HG02840 (cell line): Measurements from ENCODE around the gene KRT7.
"Not testable (repeated sequence)": the region's sequence is repeated elsewhere in the genome, so short reads cannot be mapped to it uniquely, and the experiment has no call there.

Experiments used
- ATAC-seq: cut with Tn5 transposase; IDR thresholded peaks from one replicate; pipeline ENCODE4 v1.9.1; 2021; ENCODE audit warnings: mild to moderate bottlenecking, moderate library complexity, moderate number of reproducible peaks; ENCODE audit not compliant: unreplicated experiment, low FRiP score

KRT7 gene

GRCh38 chr12:52253391-52254179, 20.5 kb downstream of the KRT7 start:
- ATAC-seq, result no peak

GRCh38 chr12:52254180-52254964, 21.3 kb downstream of the KRT7 start:
- ATAC-seq, result no peak

- no peak for ATAC-seq
Observed at GRCh38 chr12:52254965-52255751, 22.1 kb downstream of the KRT7 start.

- no peak for ATAC-seq
Observed at GRCh38 chr12:52255926-52256583, 23.0 kb downstream of the KRT7 start.

GRCh38 chr12:52256584-52256935, 23.5 kb downstream of the KRT7 start:
- no peak for ATAC-seq

GRCh38 chr12:52257074-52257551, 24.1 kb downstream of the KRT7 start:
- ATAC-seq, result no peak

- not testable (repeated sequence) for ATAC-seq
Observed at GRCh38 chr12:52257922-52258321, 24.9 kb downstream of the KRT7 start.

GRCh38 chr12:52258335-52258901, 25.4 kb downstream of the KRT7 start:
- ATAC-seq, result no peak

- ATAC-seq, result no peak
Observed at GRCh38 chr12:52259657-52260243, 26.7 kb downstream of the KRT7 start.

GRCh38 chr12:52260361-52261207, 27.5 kb downstream of the KRT7 start:
- ATAC-seq, result no peak

- no peak for ATAC-seq
Observed at GRCh38 chr12:52261208-52261484, 28.1 kb downstream of the KRT7 start.

- no peak for ATAC-seq
Observed at GRCh38 chr12:52262286-52262685, 29.2 kb downstream of the KRT7 start.

GRCh38 chr12:52263761-52264434, 30.9 kb downstream of the KRT7 start:
- ATAC-seq, result no peak

- no peak for ATAC-seq
Observed at GRCh38 chr12:52264435-52264825, 31.4 kb downstream of the KRT7 start.

GRCh38 chr12:52266514-52266913, 33.5 kb downstream of the KRT7 start:
- no peak for ATAC-seq

GRCh38 chr12:52267266-52267665, 34.2 kb downstream of the KRT7 start:
- no peak for ATAC-seq

- no peak for ATAC-seq
Observed at GRCh38 chr12:52267699-52268098, 34.7 kb downstream of the KRT7 start.

- no peak for ATAC-seq
Observed at GRCh38 chr12:52268212-52268611, 35.2 kb downstream of the KRT7 start.
